Measurements from ENCODE around the gene SPATA4.

- TF ChIP-seq ZBTB34 (CRISPR knock-in tag; IDR thresholded peaks at IDR 0.05): no peak
- TF ChIP-seq ZFP36 (IDR thresholded peaks at IDR 0.05; ENCODE audit: borderline replicate concordance, low read depth, low read length, partially characterized antibody): no peak
- TF ChIP-seq SETDB1 (CRISPR knock-in tag; IDR thresholded peaks at IDR 0.05; ENCODE audit: borderline replicate concordance): no peak
- no peak for TF ChIP-seq PATZ1 (CRISPR knock-in tag; IDR thresholded peaks at IDR 0.05)
- TF ChIP-seq BHLHE40 (IDR thresholded peaks at IDR 0.05; ENCODE audit: low read length): no peak
These were observed 7.8 kb downstream of the SPATA4 start for GRCh38 chr4:176187624-176188023.
